ENCODE measurements around the gene TNS1.

Gene TNS1

DNA sequence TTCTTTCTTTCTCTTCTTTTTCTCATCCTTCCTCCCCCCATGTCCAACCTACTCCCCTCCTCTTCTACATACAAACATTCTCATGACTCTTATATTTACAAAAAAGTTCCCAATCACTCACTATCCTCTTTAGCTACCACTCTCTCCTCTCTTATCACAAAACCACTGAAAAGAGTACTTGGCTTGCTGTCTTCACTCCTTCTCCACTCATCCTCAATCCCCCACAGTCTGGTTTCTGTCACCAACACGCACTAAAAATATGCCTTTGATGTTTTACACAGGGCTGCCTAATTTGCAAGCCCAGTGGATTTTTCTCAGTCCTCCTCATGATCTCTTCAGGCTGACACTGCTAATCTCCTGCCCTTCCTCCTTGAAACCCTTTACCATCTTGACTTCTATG is 159.5 kb downstream of the TNS1 start:
- DNase-seq = no peak

DNA sequence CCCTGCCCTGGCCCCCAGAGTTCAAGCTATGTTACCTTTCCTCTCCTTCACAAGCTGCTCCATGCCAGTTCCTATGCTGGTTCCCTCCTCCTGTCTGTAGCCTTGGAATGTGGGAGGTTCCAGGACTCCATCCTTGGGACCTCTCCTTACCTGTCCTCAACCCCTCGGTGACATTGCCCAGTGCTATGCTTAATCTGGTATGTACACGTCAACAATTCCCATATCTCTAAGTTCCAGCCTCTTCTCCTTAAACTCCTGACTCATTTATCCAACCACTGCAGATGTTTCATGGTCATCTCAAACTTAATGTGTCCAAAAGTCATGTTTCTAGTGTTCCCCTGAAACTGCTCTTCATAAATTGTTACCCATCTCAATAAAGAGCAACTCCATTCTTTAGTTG is 160.8 kb downstream of the TNS1 start:
- DNase-seq = no peak

DNA sequence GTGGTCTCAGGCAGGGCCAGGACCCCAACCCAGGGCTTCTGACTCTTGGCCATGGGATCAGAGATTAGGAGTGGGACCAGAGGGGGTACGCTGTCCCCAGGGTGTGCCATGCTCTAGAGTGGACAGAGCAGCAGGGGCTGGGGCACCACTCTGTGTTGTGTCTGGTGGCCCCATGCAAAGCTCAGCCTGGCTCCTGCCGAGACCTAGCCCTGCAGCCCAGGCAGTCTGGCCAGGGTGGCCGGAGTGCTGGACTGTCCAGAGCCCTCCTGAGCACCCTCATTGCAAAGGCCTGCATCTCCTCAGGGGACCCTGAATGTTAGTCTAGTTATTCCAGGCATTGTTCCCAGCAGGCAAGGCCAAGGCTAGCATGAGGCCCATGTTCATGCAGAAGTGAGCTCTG is 162.3 kb downstream of the TNS1 start:
- DNase-seq = no peak

DNA sequence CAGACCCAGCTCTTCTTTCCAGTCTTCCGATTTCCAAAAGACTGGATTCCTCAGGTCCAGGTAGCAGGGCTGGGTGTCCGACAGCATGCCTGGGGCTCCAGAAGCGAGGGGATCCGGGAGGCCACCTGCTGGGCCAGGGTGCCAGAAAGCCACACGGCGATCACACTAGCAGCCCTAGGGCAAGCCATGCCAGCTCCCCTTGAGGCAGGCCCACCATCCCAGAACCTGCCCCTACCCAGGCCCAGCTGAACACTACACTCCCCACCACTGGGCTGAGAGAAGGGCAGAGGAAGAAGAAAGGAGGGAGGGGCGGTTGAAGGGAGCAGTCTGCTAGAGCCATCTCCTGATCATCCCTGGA is 163.1 kb downstream of the TNS1 start:
- DNase-seq = no peak

DNA sequence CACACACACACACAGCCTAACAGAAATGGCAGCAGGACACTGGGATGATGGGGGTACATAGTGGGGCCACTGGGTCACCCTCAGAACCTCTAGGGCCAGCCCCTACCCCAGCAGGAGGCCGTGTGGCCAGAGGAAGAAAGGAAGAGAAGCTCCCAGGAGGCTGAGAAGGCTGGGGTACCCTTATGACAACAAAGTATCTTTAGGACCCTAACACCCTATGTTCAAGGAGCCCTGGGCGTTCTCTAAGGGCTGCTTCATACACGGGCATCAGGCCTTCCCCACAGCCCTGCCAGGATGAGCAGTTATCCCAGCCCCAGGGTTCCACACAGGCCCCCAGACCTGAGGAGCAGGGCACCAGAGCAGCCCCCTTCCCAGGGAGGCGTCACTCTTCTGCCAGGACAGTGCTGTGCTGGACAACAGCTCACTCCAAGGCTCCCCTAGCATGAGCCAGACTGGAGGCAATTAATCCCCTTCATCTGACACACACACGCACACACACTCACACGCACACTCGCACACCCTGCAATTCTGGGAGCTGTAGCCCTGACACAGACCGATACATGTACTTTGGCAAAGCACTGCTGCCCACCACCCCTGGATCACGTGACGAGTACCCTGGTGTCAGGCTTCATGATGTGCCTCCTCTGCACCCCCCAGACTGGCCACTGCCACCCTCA is 163.6 kb downstream of the TNS1 start:
- DNase-seq = no peak

DNA sequence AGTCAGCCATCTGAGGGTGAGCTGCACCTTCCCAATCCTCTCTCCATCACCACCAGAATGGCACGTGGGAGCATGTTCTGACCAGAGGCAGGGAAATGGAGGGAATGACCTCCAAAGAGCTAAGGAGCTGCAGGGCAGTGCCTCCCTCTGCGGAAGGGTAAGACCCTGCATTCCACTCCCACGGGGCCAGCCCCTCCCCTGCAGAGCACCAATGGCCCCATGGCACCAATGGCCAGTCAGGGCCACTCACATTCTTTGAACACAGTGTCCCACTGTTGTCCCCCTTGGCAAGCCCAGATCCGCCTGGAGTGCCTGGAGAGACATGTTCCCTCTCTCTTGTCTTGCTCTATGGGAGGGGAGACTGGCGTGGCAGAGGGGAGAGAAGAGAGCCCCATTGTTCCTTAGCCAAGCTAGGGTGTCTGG is 164.4 kb downstream of the TNS1 start:
- no peak for DNase-seq

DNA sequence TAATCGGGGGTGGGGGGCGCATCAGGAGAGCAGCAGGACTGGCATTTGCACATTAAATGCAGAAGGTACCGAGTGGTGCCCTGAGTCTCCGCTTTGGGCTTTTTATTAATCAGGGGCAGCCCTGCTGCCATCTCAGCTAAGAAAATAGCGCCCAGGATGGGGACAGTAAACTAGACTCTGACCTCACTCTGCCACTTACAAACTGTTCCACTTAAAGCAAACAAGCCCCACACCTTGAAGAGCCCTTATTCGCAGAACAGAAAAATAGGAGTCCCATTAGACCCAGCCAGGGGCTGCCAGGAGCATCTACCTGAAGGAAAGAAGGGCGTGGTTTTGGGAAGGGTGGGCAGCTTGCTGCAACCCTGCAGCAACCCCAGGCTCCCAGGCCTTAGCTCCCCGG is 165.3 kb downstream of the TNS1 start:
- no peak for DNase-seq

DNA sequence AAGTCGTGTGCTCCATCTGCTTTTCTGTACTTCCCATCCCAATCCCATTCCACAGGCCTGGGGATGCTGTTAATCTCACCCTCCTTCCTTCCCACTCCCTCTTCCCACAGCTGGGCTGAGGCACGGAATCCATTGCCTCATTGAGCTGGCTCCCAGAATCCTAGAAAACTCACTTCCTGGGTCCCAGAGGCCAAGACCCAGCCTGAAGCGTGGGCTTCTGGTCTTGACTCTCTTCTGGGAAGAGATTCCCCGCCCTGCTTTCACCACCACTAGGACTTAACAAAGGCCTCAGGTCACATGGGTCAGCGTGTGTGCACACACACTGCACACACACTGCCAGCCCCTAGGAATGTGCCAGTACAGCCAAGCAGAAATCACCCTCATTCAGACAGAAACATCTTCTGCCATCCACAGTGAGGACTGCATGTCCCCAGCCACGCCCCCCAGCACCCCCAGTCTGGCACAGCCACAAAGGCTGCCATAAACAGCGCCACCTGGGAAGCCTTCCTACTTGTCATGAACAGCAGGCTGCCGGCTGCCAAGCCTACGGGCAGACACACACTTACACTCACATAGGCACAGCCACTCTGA is 165.8 kb downstream of the TNS1 start:
- no peak for DNase-seq

DNA sequence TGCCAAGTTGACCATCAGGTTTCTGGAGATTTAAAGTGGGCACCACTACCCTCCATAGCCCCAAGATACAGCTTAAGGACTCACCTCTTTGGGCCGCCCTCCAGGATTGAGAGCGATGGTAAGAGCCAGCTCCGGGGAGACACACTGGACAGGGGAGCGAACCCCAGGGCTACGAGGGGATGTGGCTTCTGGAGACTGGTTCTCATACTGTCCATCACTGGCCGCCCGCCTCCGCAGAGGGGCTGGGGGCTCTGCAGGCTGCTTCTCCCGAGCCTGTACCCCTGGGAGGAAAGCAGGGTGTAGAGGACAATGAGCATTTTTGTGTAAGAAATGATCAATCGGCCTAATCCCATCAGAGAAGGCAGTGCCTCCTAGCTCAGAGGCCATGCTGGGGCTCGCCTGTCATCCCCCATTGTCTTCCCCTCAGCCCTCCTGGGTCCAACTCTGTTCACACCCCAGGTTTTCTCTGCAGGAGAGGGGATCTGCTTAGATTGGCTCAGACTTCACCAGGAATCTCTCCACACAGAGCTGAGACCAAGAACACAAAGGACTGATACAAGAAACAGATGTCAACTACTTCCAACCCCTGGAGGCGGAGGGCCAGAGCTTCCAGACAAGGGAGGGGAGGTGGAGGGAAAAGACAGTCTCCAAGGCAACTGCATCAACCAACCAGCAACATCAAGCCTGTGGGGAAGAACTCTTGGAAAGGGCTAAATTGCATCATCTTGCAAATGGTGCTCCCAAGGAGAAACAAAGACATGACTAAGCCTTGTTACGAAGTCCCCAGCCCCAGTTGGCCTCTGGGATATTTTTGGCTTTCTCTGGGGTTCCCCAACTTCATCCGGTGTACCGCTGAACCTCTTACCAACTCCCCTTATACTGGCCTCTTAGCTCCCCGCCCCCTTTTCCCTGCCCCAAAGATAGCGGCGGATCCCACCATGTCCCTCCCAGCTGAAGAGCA is 166.6 kb downstream of the TNS1 start:
- DNase-seq = no peak

DNA sequence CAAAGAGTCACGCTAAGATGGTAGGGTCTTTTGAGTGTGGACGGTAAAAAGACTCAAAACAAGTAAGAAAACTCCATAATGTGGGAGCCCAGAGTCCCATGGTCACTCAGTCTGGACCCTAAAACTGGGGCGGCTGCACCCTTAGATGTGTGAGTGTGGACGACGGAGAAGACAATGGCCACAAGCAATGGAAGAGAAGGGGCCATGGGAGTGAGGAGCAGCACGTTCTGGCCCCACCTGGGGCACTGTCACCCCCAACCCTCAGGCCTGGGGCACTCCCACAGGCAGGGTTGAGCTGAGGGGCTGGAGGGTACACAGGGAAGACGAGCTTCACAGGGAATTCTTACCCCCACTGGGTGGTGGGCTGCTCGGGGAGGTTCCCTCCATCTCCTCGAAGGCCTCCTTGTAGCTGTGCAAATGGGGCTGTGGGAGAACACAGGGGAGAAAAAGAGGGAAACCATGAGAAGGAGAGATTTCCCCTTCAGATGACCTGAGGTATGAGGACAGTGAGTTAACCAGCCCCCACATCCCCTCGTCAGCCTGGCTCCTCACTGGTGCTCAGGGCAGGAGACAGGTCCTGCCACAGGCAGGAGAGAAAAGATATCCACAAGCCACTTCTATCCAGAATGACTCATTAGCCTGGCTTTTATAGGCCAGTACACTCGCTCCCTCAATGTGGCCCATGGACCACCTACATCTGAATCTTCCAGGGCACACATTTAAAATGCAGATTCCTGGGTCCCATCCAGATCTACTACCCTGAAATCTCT is 167.9 kb downstream of the TNS1 start:
- DNase-seq = no peak

DNA sequence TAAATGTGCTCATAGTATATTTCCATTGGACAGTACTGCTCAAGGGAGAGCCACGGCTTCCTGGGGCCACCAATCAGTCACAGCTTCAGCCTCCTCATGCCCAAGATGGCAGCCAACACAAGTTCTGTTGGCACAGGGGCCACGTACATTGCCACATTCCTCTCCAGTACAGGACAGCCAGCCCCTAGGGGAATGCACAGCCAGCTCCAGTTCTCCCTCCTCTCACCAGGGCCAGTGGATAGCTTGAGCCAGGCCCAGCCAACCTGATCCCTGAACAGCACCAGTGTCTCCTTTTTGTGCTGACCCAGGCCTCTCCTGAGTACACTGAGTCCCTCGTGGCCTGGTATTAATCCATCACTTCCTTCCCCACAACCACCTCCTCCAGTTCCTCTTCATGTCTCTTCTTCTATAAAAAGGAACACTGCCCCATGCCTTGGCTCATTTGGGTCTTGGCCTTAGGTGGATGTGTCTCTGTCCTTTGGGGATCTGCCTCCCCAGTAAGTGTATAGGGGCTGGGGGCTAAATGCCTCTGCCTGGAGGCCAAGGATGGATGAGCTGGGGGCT is 168.7 kb downstream of the TNS1 start:
- no peak for DNase-seq

DNA sequence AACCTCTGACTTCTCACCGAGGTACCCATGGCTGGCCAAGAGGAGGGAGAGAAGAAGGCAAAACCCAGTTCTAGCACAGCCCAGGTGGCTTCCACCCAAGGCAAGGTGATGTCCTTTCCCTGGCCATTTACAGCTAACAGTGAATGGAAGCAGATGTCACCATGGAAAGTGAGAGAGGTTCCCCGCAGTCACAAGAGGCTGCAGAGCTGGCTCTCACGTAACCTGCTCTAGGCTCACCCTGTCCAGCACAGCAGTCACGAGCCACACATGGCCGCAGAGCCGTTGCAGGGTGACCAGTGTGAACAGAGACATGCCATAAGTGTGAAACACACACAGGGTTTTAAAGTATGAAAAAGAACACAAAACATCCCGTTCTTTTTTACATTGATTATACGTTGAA is 169.4 kb downstream of the TNS1 start:
- DNase-seq = no peak

DNA sequence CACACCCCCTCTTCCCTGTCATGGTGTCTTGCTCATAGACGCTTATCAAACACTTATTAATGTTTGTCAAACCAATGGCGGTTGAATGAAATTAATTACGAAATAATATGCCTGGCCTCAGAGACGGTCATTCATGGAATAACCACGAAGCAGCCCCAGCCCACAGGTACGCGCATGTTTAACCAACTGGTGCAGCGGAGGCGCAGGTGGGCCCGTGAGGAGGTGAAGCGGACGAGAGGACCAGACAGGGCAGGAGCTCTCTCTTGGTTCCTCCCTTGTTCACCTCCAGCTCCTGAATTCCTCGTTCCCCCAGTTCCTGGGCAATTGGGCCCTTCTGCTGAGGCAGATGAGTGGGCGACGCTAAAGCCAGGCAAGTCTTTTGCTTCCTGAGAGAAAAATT is 169.8 kb downstream of the TNS1 start:
- DNase-seq = no peak

DNA sequence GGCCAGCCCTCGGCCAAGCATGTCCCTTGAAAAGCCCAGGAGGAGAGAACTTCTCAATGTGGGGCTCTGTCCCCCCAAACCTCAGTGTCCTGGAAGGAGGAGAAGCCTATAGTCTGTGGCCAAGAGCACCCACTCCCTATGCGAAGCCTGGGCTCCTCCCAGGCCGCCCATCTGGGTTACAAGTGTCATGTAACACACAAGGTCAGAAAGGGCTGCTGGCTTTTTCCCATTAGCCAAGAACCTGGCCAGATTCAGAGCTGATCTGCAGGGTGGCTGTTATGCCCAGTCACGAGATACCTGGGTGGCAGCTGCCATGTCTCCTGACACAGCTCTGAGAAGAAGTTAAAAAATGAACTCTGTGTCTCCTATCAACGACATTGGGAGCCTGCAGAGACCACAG is 170.7 kb downstream of the TNS1 start:
- no peak for DNase-seq

DNA sequence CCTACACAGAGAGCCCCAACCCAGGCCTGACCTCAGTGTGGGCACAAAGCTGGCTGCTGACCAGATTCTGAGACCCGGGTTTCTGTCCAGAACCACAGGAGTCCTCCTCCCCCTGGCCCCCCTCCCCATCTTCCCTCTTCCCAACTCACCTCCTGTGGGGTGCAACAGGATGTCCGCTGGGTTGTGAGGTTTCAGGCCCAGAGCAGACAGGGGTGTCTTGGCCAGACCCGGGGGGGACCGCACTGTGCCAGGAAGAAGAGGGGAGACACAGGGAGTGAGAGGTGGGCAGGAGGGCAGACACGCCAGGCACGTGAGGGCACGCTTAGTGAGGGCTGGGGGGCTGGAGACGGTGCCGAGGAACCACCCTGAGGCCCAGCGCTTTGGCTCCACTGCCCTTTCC is 171.5 kb downstream of the TNS1 start:
- no peak for DNase-seq

DNA sequence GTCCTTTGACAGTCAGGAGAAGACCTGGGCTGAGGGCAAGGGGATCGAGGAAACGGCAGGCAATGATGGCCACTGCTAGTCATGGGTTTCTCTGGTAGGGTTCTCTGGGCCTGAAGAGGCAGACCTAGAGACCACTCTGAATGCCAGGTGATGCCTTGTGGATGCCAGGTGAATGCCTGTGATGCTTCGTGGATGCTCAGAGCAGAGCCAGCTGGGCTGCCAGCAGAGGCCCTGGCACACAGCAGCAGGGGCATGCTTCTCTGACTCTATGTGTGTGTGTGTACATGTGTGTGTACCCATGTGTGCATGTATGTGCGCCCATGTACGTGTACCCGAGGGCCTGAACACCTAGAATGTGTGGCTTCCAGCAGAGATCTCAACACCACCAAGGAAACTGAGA is 172.0 kb downstream of the TNS1 start:
- no peak for DNase-seq

DNA sequence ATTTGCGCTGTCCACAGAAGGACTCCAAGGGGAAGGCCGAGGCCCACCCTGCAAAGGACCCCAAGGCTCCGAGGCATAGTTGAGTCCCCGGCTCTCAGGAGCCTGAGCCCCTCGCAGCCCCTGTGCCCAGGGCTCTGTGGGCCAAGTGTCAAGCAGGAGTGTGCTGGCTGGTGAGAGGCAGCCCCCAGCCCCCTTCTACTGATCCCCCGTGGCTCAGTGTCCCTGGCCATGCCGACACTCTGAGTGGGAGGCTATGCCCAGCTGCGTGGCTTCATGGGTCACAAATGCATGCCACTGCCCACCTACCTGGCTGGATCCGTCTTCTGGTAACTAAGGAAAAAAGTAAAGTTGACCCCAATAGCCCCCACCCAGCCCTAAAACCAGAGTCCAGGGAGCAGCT is 172.7 kb downstream of the TNS1 start:
- DNase-seq = no peak

DNA sequence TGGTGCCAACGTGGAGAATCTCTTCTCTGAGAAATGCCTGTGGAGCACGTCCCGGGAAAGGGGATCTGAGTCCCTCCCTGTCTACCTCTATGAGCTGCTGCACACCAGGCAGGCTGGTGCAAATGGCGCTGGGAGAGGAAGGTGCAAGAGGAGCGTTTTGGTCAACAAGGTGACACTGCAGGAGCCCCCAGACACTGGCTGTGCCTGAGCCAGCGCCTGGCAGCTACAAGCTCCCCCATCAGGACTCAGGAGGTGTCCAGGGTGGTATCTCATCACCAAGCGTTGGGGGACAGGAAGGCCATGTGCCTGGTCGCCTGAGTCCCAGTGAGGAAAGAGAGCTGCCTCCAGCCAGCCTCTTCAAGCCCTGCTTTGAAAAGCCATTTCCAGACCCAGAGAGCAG is 173.4 kb downstream of the TNS1 start:
- DNase-seq = no peak

DNA sequence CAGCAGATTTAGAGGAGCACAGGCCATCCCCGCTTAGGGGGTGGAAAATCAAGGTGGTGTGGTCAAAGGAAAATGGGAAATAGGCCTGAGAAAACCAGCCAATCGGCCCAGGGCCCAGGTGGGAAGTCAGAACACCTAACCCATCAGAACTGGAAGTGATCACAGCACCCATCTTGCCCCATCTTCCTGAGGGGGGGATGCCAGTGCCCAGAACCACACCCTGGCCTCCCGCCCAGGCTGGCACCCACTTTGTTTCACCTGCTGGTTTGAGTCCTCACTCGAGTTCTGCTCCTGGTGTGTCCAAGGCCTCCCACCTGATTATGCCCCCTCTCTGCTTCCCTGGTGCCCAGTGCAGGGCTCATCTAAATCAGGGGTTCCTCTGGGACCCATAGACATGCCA is 174.5 kb downstream of the TNS1 start:
- no peak for DNase-seq

DNA sequence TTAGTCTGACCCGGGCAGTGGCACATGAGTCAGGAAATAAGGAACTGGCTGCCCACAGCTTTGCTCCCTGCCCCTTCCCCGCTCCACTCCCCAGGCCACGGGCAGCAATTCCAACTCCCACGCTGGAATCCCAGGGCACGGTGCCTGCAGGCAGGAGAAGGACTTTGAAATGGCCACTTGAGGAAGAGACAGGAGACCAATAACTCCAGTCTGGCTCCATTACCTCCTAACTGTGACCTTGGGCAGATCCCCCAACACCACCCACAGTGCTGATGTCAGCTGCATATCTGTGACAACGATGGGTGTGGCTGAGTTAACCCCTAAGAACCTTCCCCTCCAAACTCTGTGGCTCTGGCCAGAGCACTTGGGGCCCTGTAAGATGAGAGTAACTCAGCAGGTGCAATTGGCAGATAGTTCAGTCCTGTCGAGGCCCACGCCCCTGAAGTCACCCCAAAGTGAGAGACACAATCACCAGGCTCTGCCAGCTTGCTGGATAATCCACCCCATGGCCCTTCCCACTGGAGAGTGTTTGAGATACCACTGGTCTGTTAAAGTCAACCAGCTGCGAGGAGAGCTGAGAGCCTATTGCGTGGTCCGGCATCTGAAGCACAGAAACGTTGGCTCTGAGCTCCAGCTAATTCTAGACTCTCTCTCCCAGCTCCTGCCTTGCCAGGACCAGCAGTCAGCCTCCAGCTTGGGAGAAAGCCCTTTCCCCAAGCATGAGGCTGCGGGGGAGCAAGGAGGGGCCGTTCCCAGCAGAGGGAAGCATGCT is 175.2 kb downstream of the TNS1 start:
- DNase-seq = no peak

DNA sequence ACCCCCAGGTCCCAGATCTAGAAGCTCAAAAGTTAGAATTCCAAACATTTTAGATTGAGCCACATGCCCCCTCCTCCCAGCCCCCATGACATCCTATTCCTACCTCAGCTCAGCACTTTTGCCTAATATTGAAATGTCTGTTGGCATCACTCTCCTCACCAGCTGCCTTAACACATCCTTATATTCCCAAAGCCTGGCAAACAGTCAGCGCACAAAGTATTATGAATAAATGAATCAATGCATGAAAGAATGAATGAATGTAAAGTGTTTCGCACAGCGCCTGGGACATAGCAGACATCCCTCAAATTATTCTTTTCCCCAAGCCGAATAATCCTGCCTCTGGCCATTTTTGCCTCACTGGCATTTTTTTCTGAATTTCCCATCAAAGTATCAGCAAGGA is 175.8 kb downstream of the TNS1 start:
- no peak for DNase-seq

DNA sequence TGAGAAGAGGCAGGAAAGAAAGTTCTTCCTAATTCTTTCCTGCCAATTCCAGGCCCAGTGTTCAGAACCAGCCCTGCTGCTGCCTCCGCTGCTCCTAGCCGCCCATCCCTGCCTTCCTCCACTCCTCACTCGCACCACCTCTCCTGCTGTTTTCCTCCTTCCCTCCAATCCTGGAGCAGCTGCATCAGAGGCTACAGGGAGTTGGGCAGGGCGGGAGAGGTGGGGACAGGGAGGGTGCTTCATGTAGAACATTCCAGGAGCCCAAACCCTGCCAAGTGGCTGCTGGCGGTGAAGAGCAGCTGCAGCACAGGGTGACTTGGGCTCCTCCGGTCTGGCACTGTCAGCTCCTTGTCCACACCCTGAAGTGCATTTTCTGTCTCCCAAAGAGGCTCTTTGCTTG is 176.3 kb downstream of the TNS1 start:
- no peak for DNase-seq
